NCI-H524 treated with DMSO at 0.1 percent for 48 hours (cell line): Measurements from ENCODE around the gene OSBP2.

Experiments
- DNase-seq: peaks from one replicate; lab custom pipeline; 2025; lab: John Stamatoyannopoulos, UW

OSBP2 gene, protein sequence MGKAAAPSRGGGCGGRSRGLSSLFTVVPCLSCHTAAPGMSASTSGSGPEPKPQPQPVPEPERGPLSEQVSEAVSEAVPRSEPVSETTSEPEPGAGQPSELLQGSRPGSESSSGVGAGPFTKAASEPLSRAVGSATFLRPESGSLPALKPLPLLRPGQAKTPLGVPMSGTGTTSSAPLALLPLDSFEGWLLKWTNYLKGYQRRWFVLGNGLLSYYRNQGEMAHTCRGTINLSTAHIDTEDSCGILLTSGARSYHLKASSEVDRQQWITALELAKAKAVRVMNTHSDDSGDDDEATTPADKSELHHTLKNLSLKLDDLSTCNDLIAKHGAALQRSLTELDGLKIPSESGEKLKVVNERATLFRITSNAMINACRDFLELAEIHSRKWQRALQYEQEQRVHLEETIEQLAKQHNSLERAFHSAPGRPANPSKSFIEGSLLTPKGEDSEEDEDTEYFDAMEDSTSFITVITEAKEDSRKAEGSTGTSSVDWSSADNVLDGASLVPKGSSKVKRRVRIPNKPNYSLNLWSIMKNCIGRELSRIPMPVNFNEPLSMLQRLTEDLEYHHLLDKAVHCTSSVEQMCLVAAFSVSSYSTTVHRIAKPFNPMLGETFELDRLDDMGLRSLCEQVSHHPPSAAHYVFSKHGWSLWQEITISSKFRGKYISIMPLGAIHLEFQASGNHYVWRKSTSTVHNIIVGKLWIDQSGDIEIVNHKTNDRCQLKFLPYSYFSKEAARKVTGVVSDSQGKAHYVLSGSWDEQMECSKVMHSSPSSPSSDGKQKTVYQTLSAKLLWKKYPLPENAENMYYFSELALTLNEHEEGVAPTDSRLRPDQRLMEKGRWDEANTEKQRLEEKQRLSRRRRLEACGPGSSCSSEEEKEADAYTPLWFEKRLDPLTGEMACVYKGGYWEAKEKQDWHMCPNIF

DNA sequence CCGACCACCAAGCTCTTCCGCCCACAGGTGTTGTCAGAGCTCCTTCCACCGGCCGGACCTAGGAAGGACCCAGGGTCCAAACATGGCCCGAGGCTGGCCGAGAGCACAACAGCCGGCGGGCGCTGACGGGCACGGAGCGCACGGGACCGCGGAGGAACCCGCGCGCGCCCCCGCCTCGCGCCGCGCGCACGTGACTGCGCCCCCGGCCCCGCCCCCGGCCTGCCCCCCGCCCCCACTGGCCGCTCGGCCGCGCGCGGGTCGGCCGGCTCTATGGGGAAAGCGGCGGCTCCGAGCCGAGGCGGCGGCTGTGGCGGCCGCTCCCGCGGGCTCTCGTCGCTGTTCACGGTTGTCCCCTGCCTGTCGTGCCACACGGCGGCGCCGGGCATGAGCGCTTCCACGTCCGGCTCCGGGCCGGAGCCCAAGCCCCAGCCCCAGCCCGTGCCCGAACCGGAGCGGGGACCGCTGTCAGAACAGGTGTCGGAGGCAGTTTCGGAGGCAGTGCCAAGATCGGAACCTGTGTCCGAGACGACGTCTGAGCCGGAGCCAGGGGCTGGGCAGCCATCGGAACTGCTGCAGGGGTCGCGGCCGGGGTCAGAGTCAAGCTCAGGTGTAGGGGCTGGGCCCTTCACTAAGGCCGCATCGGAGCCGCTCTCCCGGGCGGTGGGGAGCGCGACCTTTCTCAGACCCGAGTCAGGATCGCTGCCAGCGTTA lies at the start of gene OSBP2:
TSS of gene OSBP2 (plus strand) at position 235 of the 711 bp plus-strand sequence. CDS start at position 271, 36 bp downstream.
- no peak for DNase-seq

DNA sequence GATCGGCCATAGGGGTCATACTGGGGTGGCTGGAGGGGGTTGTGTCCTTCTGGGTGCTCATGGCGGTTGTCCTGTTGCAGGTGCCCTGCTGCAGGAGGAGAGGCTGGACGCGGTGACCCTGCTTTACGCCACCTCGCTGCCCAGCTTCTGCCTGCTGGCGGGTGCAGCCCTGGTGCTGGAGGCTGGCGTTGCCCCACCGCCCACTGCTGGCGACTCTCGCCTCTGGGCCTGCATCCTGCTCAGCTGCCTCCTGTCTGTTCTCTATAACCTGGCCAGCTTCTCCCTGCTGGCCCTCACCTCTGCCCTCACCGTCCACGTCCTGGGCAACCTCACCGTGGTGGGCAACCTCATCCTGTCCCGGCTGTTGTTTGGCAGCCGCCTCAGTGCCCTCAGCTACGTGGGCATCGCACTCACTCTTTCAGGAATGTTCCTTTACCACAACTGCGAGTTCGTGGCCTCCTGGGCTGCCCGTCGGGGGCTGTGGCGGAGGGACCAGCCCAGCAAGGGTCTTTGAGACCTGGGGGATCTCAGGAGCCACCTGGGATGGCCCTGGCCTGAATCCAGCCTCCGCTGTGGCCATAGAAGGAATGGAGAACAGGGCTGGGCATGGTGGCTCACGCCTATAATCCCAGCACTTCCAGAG lies 48.0 kb upstream of the OSBP2 start:
- DNase-seq = no peak

DNA sequence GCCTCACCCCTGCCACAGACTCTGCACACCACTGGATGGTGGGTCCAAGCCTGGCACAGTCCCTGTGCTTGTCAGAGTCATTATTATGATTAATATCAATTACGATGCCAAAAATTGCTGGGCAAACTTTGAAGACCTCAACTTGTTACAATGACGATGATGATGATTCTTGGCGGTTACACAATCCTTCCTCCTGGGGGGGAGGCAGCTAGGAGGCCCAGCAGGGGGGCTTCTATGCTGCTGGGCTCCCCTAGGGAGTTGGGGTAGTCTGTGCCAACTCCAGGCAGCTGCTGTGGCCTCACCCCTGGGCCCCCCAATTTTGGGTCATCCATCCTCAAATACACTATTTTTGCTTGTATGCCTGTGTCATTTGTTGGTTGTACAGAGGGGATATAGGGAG lies 47.1 kb upstream of the OSBP2 start:
- DNase-seq = no peak

DNA sequence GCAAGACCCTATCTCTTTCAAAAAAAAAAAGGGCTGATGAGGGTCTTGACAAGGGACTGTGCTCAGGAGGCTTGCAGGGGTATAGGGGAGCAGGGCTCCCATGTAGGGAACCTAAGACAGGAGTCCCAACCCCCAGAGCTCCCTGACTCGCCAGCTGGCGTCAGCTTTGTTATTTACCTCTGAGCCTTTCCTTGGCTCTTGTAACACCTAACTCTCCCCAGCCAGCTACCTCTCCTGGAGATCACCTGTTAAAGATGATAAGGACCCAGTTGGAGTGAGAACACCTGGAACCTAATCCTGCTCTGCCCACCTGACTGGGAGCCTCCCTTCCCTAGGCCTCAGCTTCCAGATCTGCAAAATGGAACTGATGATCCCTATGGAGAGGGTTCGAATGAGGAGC lies 45.8 kb upstream of the OSBP2 start:
- DNase-seq = no peak

DNA sequence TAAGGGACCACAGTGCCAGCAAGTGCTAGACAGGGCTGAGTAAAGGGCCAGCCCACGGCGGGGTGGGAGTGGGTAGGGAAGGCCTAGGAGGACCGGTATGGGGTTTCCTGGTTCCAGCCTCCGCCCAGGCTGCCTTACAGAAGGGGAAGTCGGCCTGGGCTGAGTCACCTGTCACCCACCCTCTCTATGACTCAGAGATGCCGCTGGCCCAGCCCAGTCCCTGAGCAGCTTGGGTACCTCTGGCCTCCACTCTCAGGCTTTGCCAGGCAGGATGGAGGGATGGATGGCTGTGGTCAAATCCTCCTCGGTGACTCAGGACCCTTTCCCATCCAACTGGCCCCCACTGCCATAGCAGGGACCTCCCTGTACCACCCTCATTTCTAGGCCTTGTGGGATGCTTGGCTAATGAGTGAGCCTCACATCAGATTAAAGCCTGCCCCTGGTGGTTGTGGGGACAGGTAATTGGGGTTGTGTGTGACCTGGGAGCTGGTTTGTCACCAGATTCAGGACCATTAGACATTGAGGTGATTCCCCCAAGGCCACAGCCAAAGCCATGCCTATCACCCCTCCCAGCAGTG lies 45.2 kb upstream of the OSBP2 start:
- no peak for DNase-seq

DNA sequence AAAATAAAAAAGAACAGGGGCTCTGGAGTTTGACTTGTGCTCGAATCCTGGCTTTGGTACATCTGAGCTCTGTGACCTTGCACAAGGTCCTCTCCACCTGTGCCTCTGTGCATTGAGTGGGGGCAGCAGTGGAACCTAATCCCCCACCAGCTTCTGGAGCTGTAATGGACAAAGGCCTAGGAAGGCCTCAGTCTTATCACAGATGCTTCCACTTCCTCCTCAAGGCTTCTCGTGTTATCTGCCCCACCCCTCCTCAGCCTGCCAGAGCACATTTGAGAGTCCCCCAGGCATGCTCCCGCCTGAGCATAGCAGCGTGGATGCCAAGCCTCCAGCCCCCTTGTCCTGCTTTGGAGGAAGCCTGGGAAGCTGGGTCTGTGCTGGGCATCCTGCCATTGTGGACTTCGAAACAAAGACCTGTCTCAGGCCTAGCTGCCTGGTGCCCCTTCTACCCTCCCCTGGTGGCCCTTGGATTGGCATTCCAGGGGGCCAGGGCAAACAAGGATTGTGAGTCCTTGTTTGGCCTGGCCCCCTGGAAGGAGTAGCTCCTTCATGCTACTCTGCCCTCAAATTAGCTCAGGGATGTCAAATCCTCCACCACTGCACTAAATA lies 44.1 kb upstream of the OSBP2 start:
- no peak for DNase-seq

DNA sequence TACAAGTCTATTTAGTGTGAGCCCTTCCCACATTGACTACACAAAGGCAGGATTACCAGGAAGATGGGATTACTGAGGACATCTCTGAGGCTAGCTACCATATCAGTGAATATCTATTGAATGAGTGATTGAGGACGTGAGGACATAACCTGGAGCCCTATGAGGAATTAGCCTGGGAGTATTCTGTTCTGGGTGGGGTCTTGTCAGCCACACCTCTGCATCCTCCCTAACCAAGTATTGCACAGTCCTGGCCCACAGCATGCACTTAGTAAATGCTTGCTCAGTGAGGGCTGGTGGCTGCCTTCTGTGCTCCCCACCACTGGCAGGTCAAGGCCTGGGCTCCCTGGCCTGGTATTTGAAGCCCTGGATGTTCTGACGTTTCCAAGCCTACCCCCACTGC lies 41.8 kb upstream of the OSBP2 start:
- no peak for DNase-seq

DNA sequence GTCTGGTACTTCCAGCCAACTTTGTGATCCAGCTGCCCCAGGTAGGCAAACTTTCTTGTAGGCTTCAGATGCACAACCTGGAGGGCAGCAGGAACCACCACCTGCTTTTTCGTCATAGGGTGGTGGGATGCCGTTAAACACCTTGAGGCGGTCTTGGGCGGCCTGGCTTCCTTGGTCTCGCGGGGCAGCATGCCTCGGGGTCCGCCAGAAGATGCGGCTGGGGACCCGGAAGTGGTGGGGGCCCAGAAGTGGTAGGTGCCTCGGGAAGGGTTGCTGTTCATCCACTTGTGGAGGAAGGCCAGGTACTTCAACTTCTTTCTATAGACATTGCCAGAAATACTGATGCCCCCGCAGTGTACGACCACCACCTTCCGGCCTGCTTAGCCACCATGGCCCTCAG lies 40.3 kb upstream of the OSBP2 start:
- no peak for DNase-seq

DNA sequence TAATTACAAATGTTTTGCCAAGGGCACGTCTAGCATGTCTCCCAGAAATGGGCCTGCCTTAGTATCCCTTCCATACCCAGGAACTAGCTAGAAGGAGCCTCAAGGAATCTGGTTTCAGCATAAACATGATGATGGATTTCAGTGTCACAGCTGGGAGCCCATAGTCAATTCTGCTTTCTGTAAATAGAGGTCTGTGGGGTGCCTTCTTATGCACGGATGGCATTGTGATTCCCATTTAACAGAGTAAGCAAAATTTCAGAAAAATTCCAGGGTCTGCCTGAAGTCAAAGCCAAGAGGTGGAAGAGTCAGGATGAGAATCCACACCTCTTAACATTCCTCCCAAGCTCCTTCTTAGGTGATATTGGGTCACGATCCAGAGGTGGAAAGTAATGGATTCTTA lies 39.1 kb upstream of the OSBP2 start:
- no peak for DNase-seq

DNA sequence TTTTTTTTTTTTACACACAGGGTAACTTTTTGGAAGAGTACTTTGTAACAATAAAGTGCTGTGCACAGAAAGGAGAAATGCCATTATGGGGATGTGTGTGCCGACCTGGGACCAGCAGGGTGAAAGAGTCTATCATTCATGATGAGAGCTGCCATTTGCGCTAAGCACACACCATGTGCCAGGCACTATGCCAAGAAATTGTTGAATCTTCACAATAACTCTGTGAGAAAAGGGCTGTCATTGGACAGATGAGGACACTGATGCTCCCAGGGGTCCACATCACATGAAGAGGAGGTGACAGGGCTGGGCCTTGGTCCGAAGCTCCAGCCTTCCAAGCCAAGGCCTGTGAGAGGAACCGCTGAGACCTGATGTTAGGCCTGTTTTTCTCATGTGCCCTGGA lies 32.6 kb upstream of the OSBP2 start:
- no peak for DNase-seq

DNA sequence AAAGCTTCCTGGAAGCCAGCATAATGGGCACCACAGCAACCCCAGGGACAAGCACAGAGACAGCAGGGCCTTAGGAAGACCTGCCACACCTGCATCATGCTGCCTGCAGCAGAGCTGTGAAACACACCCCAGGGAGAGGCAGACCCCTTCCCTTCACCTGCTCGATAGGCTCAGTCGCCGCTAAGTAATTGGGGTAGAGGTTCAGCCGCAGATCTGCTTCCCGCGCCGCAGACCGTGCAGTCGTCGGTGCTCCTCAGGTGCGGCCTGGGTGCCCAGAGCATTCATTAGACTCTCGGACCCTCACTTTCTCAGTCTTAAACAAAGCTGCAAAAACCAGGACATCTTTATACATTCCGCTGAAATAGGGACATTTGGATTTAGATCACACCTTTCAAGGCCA lies 29.9 kb upstream of the OSBP2 start:
- DNase-seq = no peak

DNA sequence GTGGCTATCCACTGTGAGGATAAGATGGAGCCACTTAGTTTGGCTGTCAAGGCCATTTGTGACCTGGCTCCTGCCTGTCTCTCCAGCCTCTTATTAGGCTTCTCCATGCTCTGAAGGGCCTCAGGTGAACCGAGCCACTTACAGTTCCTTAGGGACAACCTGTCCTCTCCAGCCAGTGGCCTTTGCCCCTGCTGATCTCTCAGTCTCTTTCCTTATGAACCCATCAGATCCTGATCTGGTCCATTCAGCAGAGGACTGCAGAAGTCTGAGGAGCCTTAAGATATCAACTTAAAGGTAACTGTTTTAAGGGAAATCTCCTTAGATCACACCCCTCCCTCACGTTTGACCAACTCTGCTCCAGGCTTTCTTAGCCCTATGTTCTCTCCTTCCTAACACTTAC lies 29.4 kb upstream of the OSBP2 start:
- DNase-seq = no peak

DNA sequence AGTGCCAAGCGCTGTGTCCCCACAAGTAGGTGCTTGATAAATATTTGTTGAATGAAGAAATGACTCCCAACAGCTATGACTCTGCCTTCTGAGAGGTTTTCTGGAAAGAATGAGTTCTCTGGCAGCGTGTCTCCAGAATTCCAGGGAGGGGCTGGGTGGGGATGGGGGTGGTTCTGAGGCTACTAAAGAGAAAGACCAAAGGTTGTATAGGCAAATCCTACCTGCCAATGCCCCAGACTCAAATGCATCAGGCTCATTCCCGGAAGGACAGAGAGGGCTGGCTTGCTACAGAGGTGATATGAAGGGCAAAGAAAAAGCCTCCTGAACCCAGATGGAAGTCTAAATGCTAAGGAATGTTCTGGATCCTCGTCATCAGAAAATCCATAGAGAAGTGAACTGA lies 28.9 kb upstream of the OSBP2 start:
- DNase-seq = no peak

DNA sequence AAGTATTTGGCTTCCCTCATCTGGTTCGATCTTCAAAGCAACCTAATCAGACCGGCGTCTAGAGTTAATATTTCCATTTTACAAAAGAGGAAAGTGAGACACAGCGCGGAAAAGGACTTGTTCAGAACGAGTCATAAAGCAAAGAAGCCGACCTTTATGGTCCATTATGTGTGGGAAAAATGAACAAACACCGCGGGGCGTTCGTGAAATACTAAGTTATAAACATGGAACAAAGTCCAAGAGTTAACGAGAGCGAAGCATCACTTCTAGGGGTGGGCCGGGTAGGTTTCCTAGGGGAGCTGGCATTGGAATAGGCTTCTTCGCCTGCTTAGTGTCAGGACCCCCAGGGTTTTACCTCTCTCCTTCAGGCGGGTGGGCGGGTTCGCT lies 27.6 kb upstream of the OSBP2 start:
- DNase-seq = no peak

DNA sequence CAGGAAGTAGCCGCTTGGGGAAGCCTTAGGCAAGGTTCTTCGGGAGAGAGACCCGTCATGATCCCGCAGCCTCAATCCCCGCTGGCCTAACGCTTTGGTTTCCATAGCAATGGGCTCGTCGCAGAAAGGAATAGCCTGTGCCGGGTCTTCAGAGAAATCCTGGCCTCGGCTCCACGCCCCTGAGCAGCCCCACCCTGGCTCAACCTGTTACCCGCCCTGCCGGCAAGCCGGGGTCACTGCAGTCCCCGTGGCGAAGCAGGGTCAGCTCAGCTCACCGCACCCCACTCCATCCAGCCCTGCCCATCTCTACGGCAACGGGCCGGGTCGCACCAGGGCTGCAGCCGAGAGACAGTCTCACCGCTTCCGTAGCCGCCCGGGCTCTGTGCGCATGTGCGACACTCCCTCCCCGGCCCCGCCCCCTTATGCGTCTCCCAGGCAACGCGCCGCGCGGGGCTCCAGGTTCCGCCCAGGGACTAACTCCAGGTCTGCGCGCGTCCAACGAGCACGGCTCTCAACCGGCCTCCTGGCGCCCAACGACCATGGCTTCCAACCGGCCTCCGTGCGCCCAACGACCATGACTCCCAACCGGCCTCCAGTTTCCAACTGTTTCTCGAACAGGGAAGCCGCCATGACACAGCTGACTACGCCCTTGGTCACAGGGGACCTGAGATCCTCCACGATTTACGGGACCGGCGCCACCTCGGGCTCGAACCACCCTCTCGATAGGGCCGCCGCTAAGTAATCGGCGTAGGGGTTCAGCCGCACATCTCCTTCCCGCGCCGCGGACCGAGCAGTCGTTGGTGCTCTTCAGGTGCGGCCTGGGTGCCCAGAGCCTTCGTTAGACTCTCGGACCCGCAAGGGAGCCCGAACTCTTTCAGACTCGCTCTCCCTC lies 26.9 kb upstream of the OSBP2 start, which contains the start of gene DUSP18:
TSS of gene DUSP18 (minus strand) at position 382 of the 892 bp plus-strand sequence. CDS start 3,872 bp downstream, outside the sequence.
- DNase-seq = peak; percentile 75

DNA sequence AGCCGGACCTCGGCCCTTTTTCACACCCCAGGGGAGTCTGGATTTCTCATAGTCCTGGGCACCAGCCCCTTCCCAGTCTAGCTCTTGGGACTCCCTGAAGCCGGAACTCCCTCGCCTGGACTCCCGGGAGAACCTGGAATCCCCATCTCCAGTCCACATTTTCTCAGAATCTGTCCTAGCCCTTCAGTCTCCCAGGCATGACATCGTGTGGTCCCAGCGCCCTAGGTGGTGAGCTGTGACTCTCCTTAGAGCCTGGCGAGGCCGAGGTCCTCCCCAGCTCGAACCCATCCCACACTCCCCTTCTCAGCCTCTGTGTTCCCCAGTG lies 26.3 kb upstream of the OSBP2 start:
- no peak for DNase-seq

DNA sequence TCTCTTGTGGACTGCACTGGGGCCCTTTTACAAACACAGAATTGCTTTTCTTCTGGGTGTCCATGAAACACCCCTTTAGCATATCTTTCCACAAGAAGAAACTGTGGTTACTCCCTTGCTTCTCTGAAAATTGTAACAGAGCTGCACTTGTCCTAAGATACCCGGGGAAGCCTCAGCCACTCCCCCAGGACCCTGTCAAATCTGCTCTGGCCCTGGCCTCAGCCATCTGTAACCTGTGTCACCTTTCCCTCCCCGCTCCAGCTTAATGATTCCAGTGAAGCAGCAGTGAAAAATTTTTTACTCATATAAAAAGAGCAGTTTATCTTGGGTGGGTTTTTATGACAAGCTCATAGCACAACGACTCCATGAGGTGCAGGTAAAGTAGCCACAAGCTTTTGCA lies 23.6 kb upstream of the OSBP2 start:
- DNase-seq = no peak

DNA sequence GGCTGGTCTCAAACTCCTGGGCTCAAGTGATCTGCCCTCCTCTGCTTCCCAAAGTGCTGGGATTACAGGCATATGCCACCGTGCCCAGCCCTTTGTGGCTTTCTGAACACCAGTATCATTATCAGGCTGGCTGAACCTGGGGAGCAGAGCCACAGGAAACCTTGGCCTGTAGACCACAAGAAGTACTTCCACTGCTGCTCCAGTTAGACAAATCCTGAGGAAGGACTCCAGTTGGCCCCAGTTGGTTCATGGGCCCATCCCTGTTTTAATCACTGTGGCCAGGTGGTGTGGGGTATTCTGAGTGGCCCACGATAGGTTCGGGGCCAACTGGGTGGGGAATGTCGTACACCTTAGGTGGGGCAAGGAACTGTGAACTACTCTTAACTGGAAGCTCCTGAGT lies 21.5 kb upstream of the OSBP2 start:
- DNase-seq = no peak

DNA sequence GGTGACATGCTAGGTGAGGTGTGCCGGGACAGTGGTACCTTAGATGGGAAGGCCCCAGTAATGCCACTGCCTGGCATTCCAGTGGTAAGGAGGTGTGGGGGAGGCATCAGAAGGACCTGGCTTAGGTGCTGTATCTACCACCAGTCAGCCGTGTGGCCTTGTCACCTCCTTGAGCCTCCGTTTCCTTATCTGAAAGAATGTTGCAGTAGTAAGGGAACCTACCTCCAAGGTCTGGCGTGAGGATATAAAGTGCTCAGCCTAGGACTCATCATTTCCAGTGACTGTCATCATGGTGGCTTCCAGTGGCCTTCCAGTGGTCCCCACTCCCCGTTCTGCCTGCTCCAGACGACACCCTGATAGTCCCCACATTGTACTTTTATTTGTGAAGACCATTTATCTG lies 20.2 kb upstream of the OSBP2 start:
- DNase-seq = no peak

DNA sequence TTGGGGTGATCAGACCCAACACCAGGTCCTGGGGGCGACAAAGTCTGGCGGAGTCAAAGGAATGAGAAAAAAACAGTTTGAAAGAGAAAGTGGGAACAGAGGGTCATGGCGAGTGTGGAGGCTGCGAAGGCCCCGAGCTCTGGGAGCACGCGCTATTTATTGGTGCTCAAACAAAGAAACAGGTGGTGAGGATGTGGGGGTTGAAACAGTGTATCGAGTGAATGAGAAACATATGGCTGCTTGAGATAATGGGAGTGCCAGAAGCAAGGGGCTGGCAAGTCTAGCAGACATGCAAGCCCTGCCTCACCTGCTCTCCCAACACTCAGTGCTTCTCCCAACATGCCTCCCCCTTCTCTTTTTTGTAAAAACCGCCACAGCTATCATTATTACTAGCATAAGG lies 19.2 kb upstream of the OSBP2 start:
- DNase-seq = peak; percentile 77
